Activated CD4-positive, alpha-beta memory T cell treated with anti-CD3 and anti-CD28 coated beads, Interleukin-2, amount 10 ng/mL, durations not matched to agents 7 days and 5 days (primary cell): ENCODE results near the gene OR2F1. TPM values are rescaled to one million over a fixed set of nuclear protein-coding genes. Genes with fewer than 3 reads are reported as not detected.

Experiments used
- CTCF ChIA-PET: fragments of 350-600 bp; sonication (Branson Sonifier 250); formaldehyde crosslinking; loops from one replicate; lab custom pipeline; 2021; ENCODE audit warnings: antibody characterized with exemption, inconsistent platforms; lab: Charles Lee
- POLR2A ChIA-PET: fragments of 350-600 bp; sonication (Branson Sonifier 250); formaldehyde crosslinking; loops from one replicate; lab custom pipeline; 2021; ENCODE audit warnings: antibody characterized with exemption; lab: Charles Lee
- DNase-seq: peaks from one replicate; pipeline ENCODE4 v3.0.0-alpha.2; 2020
- H3K27ac Mint-ChIP-seq: one replicate; pipeline ENCODE4 v1.8.0; 2021; ENCODE audit warnings: mild to moderate bottlenecking, mixed read lengths
- H3K27me3 Mint-ChIP-seq: one replicate; pipeline ENCODE4 v1.8.0; 2021; ENCODE audit warnings: mixed read lengths
- H3K36me3 Mint-ChIP-seq: one replicate; pipeline ENCODE4 v1.8.0; 2021; ENCODE audit warnings: low read depth, mixed read lengths
- H3K4me1 Mint-ChIP-seq: one replicate; pipeline ENCODE4 v1.8.0; 2021; ENCODE audit warnings: mixed read lengths
- H3K4me3 Mint-ChIP-seq: one replicate; pipeline ENCODE4 v1.8.0; 2021; ENCODE audit warnings: mild to moderate bottlenecking, mixed read lengths
- H3K9me3 Mint-ChIP-seq: one replicate; pipeline ENCODE4 v1.8.0; 2021; ENCODE audit warnings: mixed read lengths
- total RNA-seq, 2 experiments: library from RNA; stranded (reverse); gene quantifications; one replicate each; pipeline ENCODE4 v1.2.3, GENCODE V29; 2021

Gene OR2F1, protein sequence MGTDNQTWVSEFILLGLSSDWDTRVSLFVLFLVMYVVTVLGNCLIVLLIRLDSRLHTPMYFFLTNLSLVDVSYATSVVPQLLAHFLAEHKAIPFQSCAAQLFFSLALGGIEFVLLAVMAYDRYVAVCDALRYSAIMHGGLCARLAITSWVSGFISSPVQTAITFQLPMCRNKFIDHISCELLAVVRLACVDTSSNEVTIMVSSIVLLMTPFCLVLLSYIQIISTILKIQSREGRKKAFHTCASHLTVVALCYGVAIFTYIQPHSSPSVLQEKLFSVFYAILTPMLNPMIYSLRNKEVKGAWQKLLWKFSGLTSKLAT
- total RNA-seq = not detected

DNA sequence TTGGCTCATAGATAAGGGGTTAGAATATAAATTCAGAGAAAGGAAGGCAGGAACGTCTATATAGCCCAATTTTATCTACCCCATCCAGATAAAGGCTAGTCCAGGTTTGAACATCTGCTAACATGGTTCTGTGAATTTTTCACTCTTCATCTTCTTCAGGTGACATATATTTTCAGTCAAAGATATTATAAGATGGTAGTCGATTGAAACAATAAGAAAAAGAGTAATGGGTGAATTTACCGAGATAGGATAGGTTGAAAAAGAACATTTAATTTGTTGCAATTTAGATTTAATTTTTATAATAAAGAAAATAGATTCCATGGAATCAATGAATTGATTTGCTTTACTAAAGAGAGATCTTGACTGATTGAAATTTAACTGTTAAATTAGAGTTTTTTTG is at the start of gene OR2F1:
Gene OR2F1, plus strand, starts transcription at position 301 of the 400 bp plus-strand sequence. CDS start 5,127 bp downstream, outside the sequence.
- ChIA-PET POLR2A (no interaction called here), CTCF (no interaction called here)
- Mint-ChIP-seq H3K4me3 (no peak within 1 kb of the TSS), H3K27me3 (peaks cover 24% of the 10 kb centered on the region), H3K4me1 (no peaks in the 10 kb centered on the region), H3K9me3 (no peaks in the 10 kb centered on the region), H3K27ac (no peak within 1 kb of the TSS), H3K36me3 (no peaks in the 10 kb centered on the region)
- no peak for DNase-seq

DNA sequence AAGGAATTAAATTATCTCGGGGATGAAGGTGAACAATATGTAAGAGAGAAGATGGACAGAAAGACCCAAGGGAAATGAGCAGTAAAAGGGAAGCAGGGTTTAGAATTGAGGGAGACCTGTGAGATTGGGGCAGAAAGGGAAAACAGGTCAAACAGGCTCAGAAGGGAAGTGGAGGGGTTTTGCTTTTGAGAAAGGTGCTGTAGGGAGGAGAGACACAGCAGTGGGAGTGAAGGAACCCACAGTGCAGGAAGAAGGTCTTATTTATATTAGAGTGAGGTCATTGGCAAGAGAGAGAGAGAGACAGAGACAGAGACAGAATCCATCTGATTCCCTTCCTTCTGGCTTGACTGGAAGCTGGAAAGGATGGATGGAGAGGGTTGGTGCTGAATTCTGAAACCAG is 49.1 kb upstream of the OR2F1 start:
- no peak for DNase-seq
- Mint-ChIP-seq H3K4me3 (no peak overlapping the region), H3K9me3 (no peaks in the 10 kb centered on the region), H3K27ac (no peak overlapping the region), H3K36me3 (no peaks in the 10 kb centered on the region), H3K4me1 (peaks cover 14% of the 10 kb centered on the region), H3K27me3 (peaks cover 7% of the 10 kb centered on the region)
- ChIA-PET CTCF (no interaction called here), POLR2A (no interaction called here)

DNA sequence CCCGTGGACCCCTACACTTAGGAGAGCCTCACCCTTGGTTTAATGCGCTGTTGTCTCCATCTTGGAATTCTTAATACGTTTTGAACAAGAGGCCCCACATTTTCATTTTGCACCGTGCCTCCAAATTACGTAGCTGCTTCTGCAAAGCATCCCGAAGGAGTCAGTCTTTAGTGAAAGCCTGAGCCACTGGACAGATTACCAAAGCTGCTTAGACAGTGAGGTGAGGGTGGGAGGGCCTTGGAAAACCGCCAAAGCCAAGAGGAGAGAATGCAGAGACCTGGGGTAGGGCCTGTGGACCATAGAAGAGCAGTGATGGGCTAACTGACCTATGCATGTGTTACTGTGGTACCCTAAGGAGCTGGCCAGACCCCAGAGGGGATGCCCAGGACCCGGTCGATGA is 48.5 kb upstream of the OR2F1 start:
- no peak for DNase-seq
- no peaks in the 10 kb centered on the region for H3K36me3 Mint-ChIP-seq
- no peak overlapping the region for H3K27ac Mint-ChIP-seq
- POLR2A ChIA-PET = no interaction called here
- CTCF ChIA-PET = no interaction called here
- peaks cover 7% of the 10 kb centered on the region for H3K4me1 Mint-ChIP-seq
- H3K27me3 Mint-ChIP-seq = peaks cover 7% of the 10 kb centered on the region
- no peaks in the 10 kb centered on the region for H3K9me3 Mint-ChIP-seq
- no peak overlapping the region for H3K4me3 Mint-ChIP-seq

DNA sequence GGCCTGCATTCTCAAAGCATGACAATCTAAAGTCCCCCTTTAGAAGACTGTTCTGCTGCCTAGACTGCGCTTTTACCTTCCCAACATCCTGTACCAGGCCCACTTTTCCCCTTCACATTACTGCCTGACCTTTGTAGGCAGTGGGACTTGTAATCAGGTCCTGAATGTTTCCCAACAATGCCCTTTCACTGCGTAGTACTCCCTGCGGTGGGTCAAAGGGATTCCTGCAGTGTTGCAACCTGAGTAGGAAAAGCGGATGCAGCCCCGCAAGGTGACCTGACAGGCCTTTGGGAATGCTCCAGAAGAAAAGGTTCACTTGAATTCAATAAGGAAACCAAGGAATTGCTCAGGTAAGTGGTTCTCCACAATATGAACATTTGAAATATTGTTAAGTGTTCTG is 47.7 kb upstream of the OR2F1 start:
- POLR2A ChIA-PET = no interaction called here

DNA sequence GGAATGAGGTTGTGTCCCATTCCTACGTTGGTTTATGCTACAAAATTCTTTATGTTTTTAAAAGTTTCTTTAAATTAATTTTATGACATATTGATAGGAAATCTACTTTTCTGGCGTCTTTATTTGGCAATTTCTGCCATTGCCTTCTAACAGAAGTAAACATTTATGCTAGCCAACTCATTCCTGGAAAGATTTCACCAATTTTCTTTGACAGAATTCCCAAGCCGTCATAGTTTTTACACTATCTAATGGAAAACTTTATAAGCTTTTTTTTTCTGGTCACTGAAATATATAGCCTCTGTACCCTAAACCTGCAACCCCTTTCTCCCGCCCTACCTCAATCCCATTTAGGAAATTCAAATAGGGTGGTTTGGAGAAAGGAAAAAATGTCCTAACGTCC is 46.5 kb upstream of the OR2F1 start:
- Mint-ChIP-seq H3K36me3 (no peaks in the 10 kb centered on the region), H3K4me3 (no peak overlapping the region), H3K27ac (no peak overlapping the region), H3K9me3 (no peaks in the 10 kb centered on the region), H3K27me3 (peaks cover 8% of the 10 kb centered on the region), H3K4me1 (no peaks in the 10 kb centered on the region)
- POLR2A ChIA-PET = no interaction called here
- no peak for DNase-seq
- CTCF ChIA-PET = no interaction called here

More for the DNA sequence above, 47.7 kb upstream of the OR2F1 start:
- no peaks in the 10 kb centered on the region for H3K36me3 Mint-ChIP-seq
- no peak for DNase-seq
- CTCF ChIA-PET = no interaction called here
- H3K27me3 Mint-ChIP-seq = peaks cover 8% of the 10 kb centered on the region
- no peak overlapping the region for H3K4me3 Mint-ChIP-seq
- no peak overlapping the region for H3K27ac Mint-ChIP-seq
- H3K4me1 Mint-ChIP-seq = peaks cover 2% of the 10 kb centered on the region
- H3K9me3 Mint-ChIP-seq = no peaks in the 10 kb centered on the region

DNA sequence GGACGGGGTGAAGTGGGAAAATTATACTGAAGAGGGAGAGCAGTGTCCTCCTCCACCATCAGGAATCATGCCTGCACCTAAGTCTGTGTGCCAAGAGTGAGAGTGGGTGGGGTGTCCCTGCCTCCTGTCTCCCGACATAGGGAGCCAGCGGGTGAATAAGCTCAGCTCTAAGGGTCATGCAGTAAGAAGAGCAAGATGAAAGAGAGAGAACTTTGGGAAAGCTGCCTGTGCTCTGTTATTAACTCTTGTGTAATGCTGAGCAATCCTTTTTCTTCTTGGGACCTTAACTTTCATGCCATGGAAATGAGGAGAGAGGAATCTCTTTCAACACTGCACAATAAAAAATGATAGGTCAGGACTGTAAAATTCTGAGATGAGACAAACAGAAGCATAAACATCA is 44.8 kb upstream of the OR2F1 start:
- no peak for DNase-seq
- no peak overlapping the region for H3K27ac Mint-ChIP-seq
- POLR2A ChIA-PET = no interaction called here

DNA sequence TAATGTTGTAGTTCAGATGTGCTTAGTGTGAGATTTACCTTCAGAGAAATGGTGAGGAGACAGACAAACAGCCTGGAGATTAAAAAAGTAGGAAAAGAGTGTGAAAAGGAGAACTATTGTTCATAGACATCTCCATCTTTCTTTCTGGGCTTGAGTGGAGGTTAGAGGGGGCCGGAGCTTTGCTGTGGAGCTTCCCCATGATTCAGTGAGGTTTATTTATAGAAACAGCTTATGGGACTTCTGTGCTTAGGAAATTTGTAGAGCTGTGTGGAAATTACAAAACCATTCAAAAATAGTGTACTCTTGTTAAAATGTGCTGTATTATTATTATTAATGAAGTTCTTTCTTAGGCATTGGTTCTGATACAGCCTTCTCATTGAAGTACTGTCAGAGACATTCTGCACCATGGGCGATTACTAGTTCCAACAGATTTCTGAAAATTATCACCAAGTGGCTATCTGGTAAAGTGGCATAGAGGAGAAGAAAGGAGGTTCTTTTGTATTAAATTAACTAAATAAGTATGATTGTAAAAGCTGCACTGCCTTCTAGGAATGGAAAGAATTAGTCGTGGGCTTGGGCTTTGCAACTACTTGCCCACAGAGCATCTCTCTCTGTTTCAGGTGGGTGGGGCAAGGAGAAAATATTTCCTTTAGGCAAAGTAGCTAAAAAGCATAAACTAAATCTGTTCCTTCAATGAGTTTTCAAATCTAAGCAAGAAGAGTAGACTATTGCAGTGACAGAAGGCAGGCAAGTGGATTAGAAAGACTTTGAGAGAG is 44.0 kb upstream of the OR2F1 start:
- POLR2A ChIA-PET = interaction anchor here (1.7 kb wide), 1 partner anchor 9 kb away, joined by 8 read pairs; the partner anchor contains the start of gene TCAF1
- CTCF ChIA-PET = interaction anchor here (3.3 kb wide), 1 partner anchor 9 kb away, joined by 20 read pairs; the partner anchor contains the start of gene TCAF1
- H3K27me3 Mint-ChIP-seq = peaks cover 10% of the 10 kb centered on the region
- H3K4me3 Mint-ChIP-seq = no peak overlapping the region
- DNase-seq = no peak
- H3K4me1 Mint-ChIP-seq = no peaks in the 10 kb centered on the region
- no peaks in the 10 kb centered on the region for H3K36me3 Mint-ChIP-seq
- no peaks in the 10 kb centered on the region for H3K9me3 Mint-ChIP-seq
- no peak overlapping the region for H3K27ac Mint-ChIP-seq

More for the DNA sequence above, 44.8 kb upstream of the OR2F1 start:
- no peaks in the 10 kb centered on the region for H3K9me3 Mint-ChIP-seq
- no peak overlapping the region for H3K4me3 Mint-ChIP-seq
- H3K36me3 Mint-ChIP-seq = no peaks in the 10 kb centered on the region
- CTCF ChIA-PET = interaction anchor here (3.3 kb wide), 1 partner anchor 8 kb away, joined by 20 read pairs; the partner anchor contains the start of gene TCAF1
- H3K4me1 Mint-ChIP-seq = no peaks in the 10 kb centered on the region
- H3K27me3 Mint-ChIP-seq = peaks cover 8% of the 10 kb centered on the region

DNA sequence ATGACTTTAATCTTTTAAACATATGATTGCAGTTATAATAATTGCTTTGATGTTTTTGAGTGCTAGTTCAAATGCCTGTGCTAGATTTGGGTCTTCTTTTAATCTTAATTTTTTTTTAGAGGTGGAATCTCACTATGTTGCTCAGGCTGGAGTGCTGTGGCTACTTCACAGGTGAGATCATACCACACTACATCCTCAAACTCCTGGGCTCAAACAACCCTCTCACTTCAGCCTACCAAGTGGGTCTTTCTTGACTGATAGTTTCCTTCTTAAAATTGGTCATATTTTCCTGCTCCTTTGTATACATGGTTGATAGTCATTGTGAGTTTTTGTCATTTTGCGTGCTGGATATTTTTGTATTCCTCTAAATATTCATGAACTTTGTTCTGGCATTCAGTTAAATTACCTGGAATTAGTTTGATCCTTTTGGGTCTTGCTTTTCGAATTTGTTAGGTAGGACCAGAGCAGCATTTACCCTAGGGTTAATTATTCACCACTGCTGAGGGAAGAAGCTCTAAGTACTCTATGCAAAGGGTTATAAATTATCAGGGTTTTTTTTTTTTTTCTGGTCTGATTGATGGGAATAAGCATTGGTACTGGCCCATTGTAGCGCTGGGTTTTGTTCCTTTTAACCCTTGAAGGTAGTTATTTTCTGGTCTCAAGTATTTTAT is 40.6 kb upstream of the OR2F1 start:
- H3K27me3 Mint-ChIP-seq = peaks cover 22% of the 10 kb centered on the region
- H3K36me3 Mint-ChIP-seq = no peaks in the 10 kb centered on the region
- H3K4me3 Mint-ChIP-seq = no peak overlapping the region
- no peak for DNase-seq
- ChIA-PET CTCF (no interaction called here), POLR2A (no interaction called here)
- H3K9me3 Mint-ChIP-seq = no peaks in the 10 kb centered on the region
- no peak overlapping the region for H3K27ac Mint-ChIP-seq
- H3K4me1 Mint-ChIP-seq = no peaks in the 10 kb centered on the region

DNA sequence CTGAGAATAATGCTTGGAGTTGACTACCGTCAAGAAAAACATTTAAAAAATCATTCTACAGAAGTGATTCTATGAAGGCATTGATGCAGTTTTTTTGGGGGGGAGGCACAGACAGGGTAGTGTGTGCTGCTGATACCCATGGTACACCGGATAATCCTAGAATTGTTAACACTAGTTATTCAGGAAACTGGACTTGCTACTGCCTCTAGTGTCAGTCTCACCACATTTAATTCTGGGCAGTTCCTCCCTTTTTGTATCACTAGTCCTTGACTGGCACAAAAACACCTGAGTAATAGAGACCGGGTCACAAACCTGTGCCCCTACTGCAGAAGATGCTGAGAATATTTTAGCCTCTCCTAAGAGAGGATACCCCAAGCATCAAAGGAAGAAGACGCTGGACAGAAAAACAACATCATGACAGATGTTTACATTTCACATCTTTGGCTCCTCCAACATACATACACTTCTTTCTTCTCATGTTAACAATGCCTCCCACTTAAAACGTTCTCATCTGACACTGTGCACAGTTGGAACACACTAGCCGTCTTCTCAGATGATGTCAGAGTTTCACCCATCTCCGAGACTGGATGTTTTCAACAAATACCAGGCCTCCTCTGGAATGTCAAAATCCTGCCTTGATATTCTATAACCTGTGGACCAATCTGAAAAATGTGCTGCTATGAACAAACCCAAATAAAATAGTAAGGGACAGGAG is 39.5 kb upstream of the OR2F1 start:
- Mint-ChIP-seq H3K36me3 (no peaks in the 10 kb centered on the region), H3K27me3 (peaks cover 25% of the 10 kb centered on the region), H3K4me3 (no peak overlapping the region), H3K4me1 (no peaks in the 10 kb centered on the region), H3K9me3 (no peaks in the 10 kb centered on the region), H3K27ac (no peak overlapping the region)
- ChIA-PET CTCF (no interaction called here), POLR2A (no interaction called here)
- DNase-seq = no peak

DNA sequence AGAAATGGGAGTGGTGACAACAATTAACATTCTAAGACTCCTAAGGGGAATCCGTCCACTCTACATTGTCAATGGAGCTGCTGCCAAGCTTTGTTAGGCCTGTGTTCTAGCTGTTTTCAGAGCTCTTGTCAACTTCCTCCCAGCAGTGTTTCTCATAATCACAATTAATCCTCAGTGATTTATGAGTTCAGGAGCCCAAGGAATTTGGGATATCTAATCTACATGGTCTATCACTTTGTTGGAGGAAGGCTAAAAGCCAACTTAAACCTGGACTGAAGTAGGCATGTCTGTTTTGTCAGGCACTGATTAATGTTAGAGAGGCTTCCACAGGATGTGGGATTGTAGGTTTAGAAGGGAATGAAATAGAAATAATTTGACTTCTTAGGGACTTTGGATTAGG is 29.8 kb upstream of the OR2F1 start:
- CTCF ChIA-PET = interaction anchor here (0.7 kb wide), 1 partner anchor 24 kb away, joined by 3 read pairs; no protein-coding TSS in a partner anchor
- peaks cover 9% of the 10 kb centered on the region for H3K4me1 Mint-ChIP-seq
- no peak overlapping the region for H3K27ac Mint-ChIP-seq
- no peak overlapping the region for H3K4me3 Mint-ChIP-seq
- peaks cover 15% of the 10 kb centered on the region for H3K27me3 Mint-ChIP-seq
- no peaks in the 10 kb centered on the region for H3K36me3 Mint-ChIP-seq
- POLR2A ChIA-PET = no interaction called here
- H3K9me3 Mint-ChIP-seq = no peaks in the 10 kb centered on the region
- DNase-seq = no peak

DNA sequence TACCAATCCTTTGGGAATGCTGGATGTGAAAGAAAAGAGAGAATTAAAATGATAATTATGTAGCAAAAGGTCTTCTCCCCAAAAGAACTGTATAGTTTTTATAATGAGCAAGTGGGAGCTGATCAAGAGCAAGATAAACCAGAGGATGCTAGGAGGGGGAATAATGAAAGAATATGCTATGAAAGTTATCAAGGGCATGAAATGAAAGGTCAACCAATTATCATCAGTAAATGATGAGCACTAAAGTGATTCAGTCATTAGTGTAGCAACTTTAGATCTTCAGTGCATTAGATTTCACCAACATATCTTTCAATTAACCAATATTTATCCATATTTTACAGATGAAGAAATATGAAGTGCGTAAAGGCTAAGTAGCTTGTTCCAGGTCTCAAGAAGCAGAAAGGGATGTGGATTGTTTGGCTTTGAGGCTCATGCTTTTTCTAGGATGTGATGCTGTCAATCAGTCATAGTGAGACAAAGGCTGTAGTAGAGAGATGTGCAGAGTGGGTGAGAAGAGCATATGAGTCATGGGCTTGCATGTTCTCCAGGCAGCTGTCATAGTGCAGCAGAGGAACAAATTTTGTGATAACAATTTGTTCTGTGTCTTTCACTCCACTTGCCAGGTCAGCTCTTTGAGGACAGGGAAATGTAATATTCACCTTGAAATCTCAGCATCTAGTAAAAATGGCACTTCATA is 25.3 kb upstream of the OR2F1 start:
- DNase-seq = no peak
- POLR2A ChIA-PET = no interaction called here
- no peaks in the 10 kb centered on the region for H3K27me3 Mint-ChIP-seq
- H3K27ac Mint-ChIP-seq = no peak overlapping the region
- CTCF ChIA-PET = interaction anchor here (1.5 kb wide), 1 partner anchor 27 kb away, joined by 5 read pairs; the partner anchor contains the start of gene TCAF1
- no peak overlapping the region for H3K4me3 Mint-ChIP-seq
- H3K4me1 Mint-ChIP-seq = peaks cover 26% of the 10 kb centered on the region
- H3K9me3 Mint-ChIP-seq = no peaks in the 10 kb centered on the region
- H3K36me3 Mint-ChIP-seq = no peaks in the 10 kb centered on the region

DNA sequence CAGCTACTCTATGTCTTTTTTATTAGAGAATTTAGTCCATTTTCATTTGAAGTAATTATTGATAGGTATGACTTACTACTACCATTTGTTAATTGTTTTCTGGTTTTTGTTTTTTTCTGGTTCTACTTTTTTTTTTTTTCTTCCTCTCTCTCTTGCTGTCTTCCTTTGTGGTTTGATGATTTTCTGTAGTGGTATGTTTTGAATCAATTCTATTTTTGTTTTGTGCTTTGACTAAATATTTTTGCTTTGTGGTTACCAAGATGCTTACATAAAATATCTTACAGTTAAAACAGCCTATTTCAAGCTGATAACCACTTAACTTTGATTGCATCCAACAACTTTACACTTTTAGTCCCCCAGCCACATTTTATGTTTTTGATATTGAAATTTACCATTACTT is 22.9 kb upstream of the OR2F1 start:
- Mint-ChIP-seq H3K27me3 (no peaks in the 10 kb centered on the region), H3K4me3 (no peak overlapping the region), H3K27ac (no peak overlapping the region), H3K4me1 (peaks cover 26% of the 10 kb centered on the region), H3K36me3 (no peaks in the 10 kb centered on the region), H3K9me3 (no peaks in the 10 kb centered on the region)
- DNase-seq = no peak
- ChIA-PET CTCF (interaction anchor here (2.6 kb wide), 1 partner anchor 196 kb away, joined by 6 read pairs; no protein-coding TSS in a partner anchor), POLR2A (no interaction called here)
